Activated CD8-positive, alpha-beta T cell treated with anti-CD3 and anti-CD28 coated beads for 36 hours (primary cell): ENCODE measurements around the gene SLC39A12. TPM values are rescaled to one million over a fixed set of nuclear protein-coding genes. Genes with fewer than 3 reads are reported as not detected.

Experiments used
- ATAC-seq: fragments of 200-7000 bp; cut with Tn5 transposase; one replicate; pipeline ENCODE4 v1.10.0; 2021; ENCODE audit warnings: mild to moderate bottlenecking, moderate library complexity
- CTCF ChIA-PET: fragments of 350-600 bp; sonication (Branson Sonifier 250); formaldehyde crosslinking; loops from one replicate; lab custom pipeline; 2021; ENCODE audit warnings: antibody characterized with exemption; lab: Charles Lee
- POLR2A ChIA-PET: fragments of 350-600 bp; sonication (Branson Sonifier 250); formaldehyde crosslinking; loops from one replicate; lab custom pipeline; 2021; ENCODE audit warnings: antibody characterized with exemption; lab: Charles Lee
- DNase-seq: peaks from one replicate; pipeline ENCODE4 v3.0.0-alpha.2; 2020
- H3K27ac Mint-ChIP-seq: one replicate; pipeline ENCODE4 v1.8.0; 2021; ENCODE audit warnings: mild to moderate bottlenecking, mixed read lengths
- H3K27me3 Mint-ChIP-seq: one replicate; pipeline ENCODE4 v1.8.0; 2021; ENCODE audit warnings: mixed read lengths
- H3K36me3 Mint-ChIP-seq: one replicate; pipeline ENCODE4 v1.8.0; 2021; ENCODE audit warnings: low read depth, mixed read lengths
- H3K4me1 Mint-ChIP-seq: one replicate; pipeline ENCODE4 v1.8.0; 2021; ENCODE audit warnings: low read depth, mixed read lengths
- H3K4me3 Mint-ChIP-seq: one replicate; pipeline ENCODE4 v1.8.0; 2021; ENCODE audit warnings: mild to moderate bottlenecking, moderate library complexity, mixed read lengths
- H3K9me3 Mint-ChIP-seq: one replicate; pipeline ENCODE4 v1.8.0; 2021; ENCODE audit warnings: mixed read lengths
- intact Hi-C: fragments of 100-400 bp; cut with micrococcal nuclease; formaldehyde crosslinking; loops from one replicate; pipeline ENCODE4 v1.10.0; 2022
- total RNA-seq, 2 experiments: library from RNA; stranded (reverse); gene quantifications; one replicate each; pipeline ENCODE4 v1.2.3, GENCODE V29; 2021
- TF ChIP-seq, protein P1 (sequence below): fragments of 200-600 bp; IDR thresholded peaks from one replicate; pipeline ENCODE4 v1.8.0; 2022; ENCODE audit warnings: antibody characterized with exemption, mild to moderate bottlenecking

Gene SLC39A12
- total RNA-seq, 2 experiments from 2014 or later = not detected

DNA sequence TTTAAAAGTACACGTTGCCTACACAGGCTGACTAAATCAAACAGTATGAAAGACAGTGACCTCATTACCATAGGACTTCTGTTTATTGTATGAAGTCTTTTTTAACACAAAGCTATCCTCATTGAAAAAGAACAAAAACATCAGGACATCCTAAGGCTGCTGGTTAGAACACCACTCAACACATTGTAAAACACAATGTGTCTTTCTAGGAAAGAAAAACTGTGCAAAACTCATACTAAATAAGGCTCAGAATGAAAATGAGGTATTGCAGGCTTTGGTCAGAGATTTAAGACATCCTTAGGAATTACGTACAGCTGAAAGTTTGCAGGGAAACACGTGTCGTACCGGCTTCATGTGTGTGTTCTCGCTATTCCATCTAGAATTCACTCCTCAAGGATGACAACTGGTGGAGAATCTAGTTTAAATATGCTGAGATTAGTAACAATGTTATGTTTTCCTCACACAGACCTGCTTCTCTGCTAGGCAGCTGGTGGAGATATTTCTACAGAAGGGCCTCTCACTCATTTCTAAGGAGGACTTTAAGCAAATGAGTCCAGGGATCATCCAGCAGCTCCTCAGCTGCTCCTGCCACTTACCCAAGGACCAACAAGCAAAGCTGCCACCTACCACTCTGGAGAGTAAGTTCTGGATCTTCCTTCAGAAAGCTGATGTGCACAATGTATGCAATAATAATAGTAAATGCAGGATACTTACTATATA, 29.3 kb downstream of the SLC39A12 start:
- H3K36me3 Mint-ChIP-seq = no peaks in the 10 kb centered on the region
- H3K27ac Mint-ChIP-seq = no peak overlapping the region
- ATAC-seq (no peak), DNase-seq (no peak)
- POLR2A ChIA-PET = no interaction called here
- peaks cover 3% of the 10 kb centered on the region for H3K27me3 Mint-ChIP-seq
- CTCF ChIA-PET = interaction anchor here (1.1 kb wide), 1 partner anchor 10 kb away, joined by 3 read pairs; no protein-coding TSS in a partner anchor
- H3K9me3 Mint-ChIP-seq = no peaks in the 10 kb centered on the region
- no peaks in the 10 kb centered on the region for H3K4me1 Mint-ChIP-seq
- H3K4me3 Mint-ChIP-seq = no peak overlapping the region
- intact Hi-C loops = no loop called here
- TF ChIP-seq, protein P1, sequence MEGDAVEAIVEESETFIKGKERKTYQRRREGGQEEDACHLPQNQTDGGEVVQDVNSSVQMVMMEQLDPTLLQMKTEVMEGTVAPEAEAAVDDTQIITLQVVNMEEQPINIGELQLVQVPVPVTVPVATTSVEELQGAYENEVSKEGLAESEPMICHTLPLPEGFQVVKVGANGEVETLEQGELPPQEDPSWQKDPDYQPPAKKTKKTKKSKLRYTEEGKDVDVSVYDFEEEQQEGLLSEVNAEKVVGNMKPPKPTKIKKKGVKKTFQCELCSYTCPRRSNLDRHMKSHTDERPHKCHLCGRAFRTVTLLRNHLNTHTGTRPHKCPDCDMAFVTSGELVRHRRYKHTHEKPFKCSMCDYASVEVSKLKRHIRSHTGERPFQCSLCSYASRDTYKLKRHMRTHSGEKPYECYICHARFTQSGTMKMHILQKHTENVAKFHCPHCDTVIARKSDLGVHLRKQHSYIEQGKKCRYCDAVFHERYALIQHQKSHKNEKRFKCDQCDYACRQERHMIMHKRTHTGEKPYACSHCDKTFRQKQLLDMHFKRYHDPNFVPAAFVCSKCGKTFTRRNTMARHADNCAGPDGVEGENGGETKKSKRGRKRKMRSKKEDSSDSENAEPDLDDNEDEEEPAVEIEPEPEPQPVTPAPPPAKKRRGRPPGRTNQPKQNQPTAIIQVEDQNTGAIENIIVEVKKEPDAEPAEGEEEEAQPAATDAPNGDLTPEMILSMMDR = no peak

DNA sequence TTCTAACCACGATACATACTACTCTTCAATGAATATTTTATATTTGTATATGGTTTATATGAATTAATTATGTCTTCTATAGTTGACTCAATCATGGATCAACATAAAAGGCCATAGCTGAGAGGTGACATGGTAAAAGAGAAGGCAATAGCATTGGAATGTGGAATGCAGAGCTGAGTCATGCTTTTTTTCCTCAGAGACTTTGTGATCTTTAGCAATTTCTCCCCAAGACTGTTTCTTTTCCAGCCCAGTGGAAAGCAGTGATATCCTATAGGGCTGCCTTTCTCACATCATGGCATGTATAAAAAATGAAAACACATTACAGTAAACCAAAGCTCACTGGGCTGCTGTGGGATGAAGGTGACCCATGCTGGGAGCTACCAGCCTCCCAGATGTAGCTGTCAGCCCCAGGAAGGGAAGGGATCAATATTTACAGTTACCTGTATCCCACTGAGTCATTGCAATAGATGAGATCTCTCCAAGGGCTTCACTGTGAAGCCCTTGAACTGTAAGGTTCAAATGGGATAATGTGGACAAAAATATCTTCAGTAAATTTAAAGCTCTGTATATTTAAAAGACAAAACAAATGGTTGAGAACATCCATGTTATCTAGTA, 30.2 kb downstream of the SLC39A12 start:
- H3K9me3 Mint-ChIP-seq = no peaks in the 10 kb centered on the region
- no peak overlapping the region for H3K4me3 Mint-ChIP-seq
- ChIA-PET CTCF (no interaction called here), POLR2A (no interaction called here)
- H3K4me1 Mint-ChIP-seq = no peaks in the 10 kb centered on the region
- no peak overlapping the region for H3K27ac Mint-ChIP-seq
- H3K27me3 Mint-ChIP-seq = peaks cover 3% of the 10 kb centered on the region
- ATAC-seq (no peak), DNase-seq (no peak)
- TF ChIP-seq, protein P1 = no peak
- intact Hi-C loops = no loop called here
- no peaks in the 10 kb centered on the region for H3K36me3 Mint-ChIP-seq

DNA sequence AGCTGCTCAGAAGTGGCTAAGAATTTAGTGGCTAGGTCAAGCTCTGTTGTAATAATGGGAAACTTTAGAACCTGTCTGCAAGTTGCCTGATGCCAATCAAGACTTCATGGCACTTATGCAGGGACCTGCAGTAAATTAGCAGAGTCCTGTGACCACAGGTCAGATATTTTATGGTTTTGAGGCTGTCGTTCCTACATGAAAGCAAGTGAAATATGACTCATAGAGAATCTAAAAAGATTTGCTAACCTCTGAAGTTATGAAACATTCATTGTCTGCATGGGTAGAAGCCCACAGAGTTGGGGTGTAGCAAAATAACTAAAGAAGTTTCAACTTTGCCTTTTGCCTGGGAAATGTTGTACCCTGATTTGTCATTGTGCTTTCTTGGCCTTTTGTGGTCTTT, 32.3 kb downstream of the SLC39A12 start:
- POLR2A ChIA-PET = no interaction called here
- Mint-ChIP-seq H3K27ac (no peak overlapping the region), H3K27me3 (peaks cover 3% of the 10 kb centered on the region), H3K36me3 (no peaks in the 10 kb centered on the region), H3K9me3 (no peaks in the 10 kb centered on the region), H3K4me3 (no peak overlapping the region), H3K4me1 (no peaks in the 10 kb centered on the region)
- no peak for DNase-seq
- TF ChIP-seq, protein P1 = no peak
- intact Hi-C loops = no loop called here
- no peak for ATAC-seq
- CTCF ChIA-PET = no interaction called here

DNA sequence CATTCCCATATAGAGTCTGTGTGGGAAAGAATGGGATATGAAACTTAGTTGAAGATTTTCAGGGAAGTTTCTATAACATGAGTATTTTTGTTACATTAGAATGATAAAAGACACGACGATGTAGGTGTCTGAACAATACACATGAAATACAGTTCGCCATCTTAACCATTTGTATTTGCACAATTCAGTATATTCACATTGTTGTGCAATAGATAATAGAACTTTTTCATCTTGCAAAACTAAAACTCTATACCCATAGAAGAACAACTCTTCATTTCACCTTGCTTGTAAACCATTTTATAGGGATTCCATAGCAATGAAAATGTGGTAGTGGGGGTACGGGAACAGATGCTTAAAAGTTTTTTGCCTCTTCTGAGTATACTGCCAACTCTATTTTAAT, 32.8 kb downstream of the SLC39A12 start:
- intact Hi-C loops = no loop called here
- DNase-seq (no peak), ATAC-seq (no peak)
- Mint-ChIP-seq H3K9me3 (no peaks in the 10 kb centered on the region), H3K27me3 (peaks cover 3% of the 10 kb centered on the region), H3K4me3 (no peak overlapping the region), H3K4me1 (no peaks in the 10 kb centered on the region), H3K36me3 (no peaks in the 10 kb centered on the region), H3K27ac (no peak overlapping the region)
- CTCF ChIA-PET = no interaction called here
- TF ChIP-seq, protein P1 = no peak
- POLR2A ChIA-PET = no interaction called here
